Lung (tissue), 12 donors: ENCODE results near the gene RNF217. TPM values are rescaled to one million over a fixed set of nuclear protein-coding genes. Genes with fewer than 3 reads are reported as not detected.
A peak's percentile ranks its signal among the peaks of the same experiment; 100 is the strongest.

Source experiments
- ATAC-seq: fragments of 200-7000 bp; cut with Tn5 transposase; one replicate; pipeline ENCODE4 v1.9.1; 2020; ENCODE audit warnings: moderate number of reproducible peaks; ENCODE audit not compliant: insufficient read depth, low FRiP score
- DNase-seq, 3 donors: peaks; one replicate each; pipeline ENCODE4 v3.0.0-alpha.2; 2013 to 2017
- H3K27ac ChIP-seq, 2 donors: one replicate each; pipeline ENCODE4 v1.5.1; 2013; ENCODE audit warnings: mild to moderate bottlenecking in 2 of 2, moderate library complexity in 2 of 2, control low read depth in 1 of 2, inconsistent platforms in 1 of 2, low read depth in 1 of 2, low read length in 1 of 2
- H3K27me3 ChIP-seq, 3 donors: one replicate each; pipeline ENCODE4 v1.5.1; 2013; ENCODE audit warnings: low read length in 2 of 3; ENCODE audit not compliant: control insufficient read depth in 3 of 3, insufficient read depth in 3 of 3
- H3K36me3 ChIP-seq, 4 donors: one replicate each; pipeline ENCODE4 v1.5.1; 2013; ENCODE audit warnings: low read length in 4 of 4, mild to moderate bottlenecking in 1 of 4, moderate library complexity in 1 of 4; ENCODE audit not compliant: control insufficient read depth in 4 of 4, insufficient read depth in 4 of 4
- H3K4me1 ChIP-seq, 5 donors: one replicate each; pipeline ENCODE4 v1.5.1; 2013; ENCODE audit warnings: low read length in 5 of 5, mild to moderate bottlenecking in 2 of 5, moderate library complexity in 1 of 5; ENCODE audit not compliant: control insufficient read depth in 5 of 5, insufficient read depth in 5 of 5
- H3K4me3 ChIP-seq: one replicate; pipeline ENCODE4 v1.5.1; 2013; ENCODE audit warnings: mild to moderate bottlenecking, control low read depth, moderate library complexity
- H3K9ac ChIP-seq, 2 donors: one replicate each; pipeline ENCODE4 v1.5.1; 2013; ENCODE audit warnings: low read length in 2 of 2, control low read depth in 1 of 2; ENCODE audit not compliant: insufficient read depth in 1 of 2
- H3K9me3 ChIP-seq, 4 donors: one replicate each; pipeline ENCODE4 v1.5.1; 2013; ENCODE audit warnings: low read length in 3 of 4, mild to moderate bottlenecking in 1 of 4, moderate library complexity in 1 of 4; ENCODE audit not compliant: control insufficient read depth in 4 of 4, insufficient read depth in 3 of 4
- CTCF ChIP-seq: IDR thresholded peaks from 2 replicates; pipeline ENCODE4 v1.5.1; 2012; ENCODE audit warnings: mild to moderate bottlenecking; ENCODE audit errors: control extremely low read depth, extremely low read depth
- WGBS, 2 donors: extraction: QIAGEN DNeasy Blood & Tissue Kit; methylation state at CpG; one replicate each; pipeline ENCODE4 v1.1.7; 2013; 5-methylcytosine and 5-hydroxymethylcytosine counted together
- polyA plus RNA-seq, 2 donors: library from polyadenylated mRNA; stranded (reverse); fragments of 200-250 nt; gene quantifications; one replicate each; pipeline ENCODE4 v1.2.1, GENCODE V29; 2013
- total RNA-seq, 2 donors: library from RNA; depleted of rRNA in 1 of 2; stranded (reverse); fragments of >200 nt in 1 of 2; gene quantifications; one replicate each; pipeline ENCODE4 v1.2.1, GENCODE V29; 2014 to 2021
- donor health status: control.
- donor health status: control.
- donor health status: Bipolar disorder and iron deficiency.
- donor health status: healthy.
- donor health status: DM: yes; HTN: yes; CAD: no.

The RNF217 gene
- total and polyA plus RNA-seq, 4 donors = 3.1 to 58.6 (median 13.6) TPM

DNA sequence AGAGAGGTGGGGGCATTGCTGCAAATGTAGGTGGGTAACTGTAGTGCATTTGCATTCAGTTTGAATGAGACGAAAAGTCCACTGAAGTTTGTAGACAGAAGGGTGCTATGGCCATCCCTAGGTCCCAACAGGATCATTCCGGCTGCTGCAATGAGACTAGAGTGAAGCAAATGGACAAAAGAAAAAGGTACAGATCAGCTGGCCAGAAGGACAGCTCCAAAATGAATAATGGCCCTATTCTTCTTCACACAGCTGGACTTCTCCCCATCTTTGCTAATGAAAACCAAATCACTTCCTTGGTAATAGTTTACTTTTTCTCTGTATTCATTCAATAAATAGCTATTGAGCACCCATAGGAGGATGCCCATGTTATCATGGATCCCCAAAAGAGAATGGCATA, 134.9 kb downstream of the RNF217 start:
- peaks cover 0 to 6% (median 4%) of the 10 kb centered on the region in 5 donors for H3K4me1 ChIP-seq
- DNase-seq (no peak), ATAC-seq (no peak)
- H3K9me3 ChIP-seq = no peaks in the 10 kb centered on the region
- no peak overlapping the region for H3K27ac ChIP-seq
- H3K4me3 ChIP-seq = no peak overlapping the region
- no peak for TF ChIP-seq CTCF
- no peak overlapping the region for H3K9ac ChIP-seq
- no peaks in the 10 kb centered on the region for H3K36me3 ChIP-seq
- H3K27me3 ChIP-seq = no peaks in the 10 kb centered on the region
- 72 to 77% methylated on average over 2 of the region's 2 CpGs for WGBS, 2 donors

GRCh38 chr6:125098253-125098652, 136.0 kb downstream of the RNF217 start:
- ATAC-seq (no peak), DNase-seq (no peak)
- no peaks in the 10 kb centered on the region for H3K27me3 ChIP-seq
- no peaks in the 10 kb centered on the region for H3K36me3 ChIP-seq
- no peak overlapping the region for H3K4me3 ChIP-seq
- peaks cover 0 to 6% (median 4%) of the 10 kb centered on the region in 5 donors for H3K4me1 ChIP-seq
- H3K9ac ChIP-seq = no peak overlapping the region
- TF ChIP-seq CTCF = no peak
- 85 to 93% methylated on average over 4 of the region's 4 CpGs for WGBS, 2 donors
- H3K27ac ChIP-seq = no peak overlapping the region
- no peaks in the 10 kb centered on the region for H3K9me3 ChIP-seq

- Histone ChIP-seq H3K27ac (peak overlapping the region in 1 of 2 donors; percentile 26), H3K4me3 (peak overlapping the region; percentile 49), H3K9ac (peak overlapping the region; percentile 11 to 28), H3K27me3 (no peaks in the 10 kb centered on the region), H3K9me3 (no peaks in the 10 kb centered on the region), H3K36me3 (no peaks in the 10 kb centered on the region), H3K4me1 (peaks cover 0 to 6% (median 3%) of the 10 kb centered on the region in 5 donors)
- DNase-seq (peak; percentile 57 to 70 (median 64)), ATAC-seq (peak; percentile 79)
- TF ChIP-seq CTCF = no peak
- 1% methylated on average over 47 to 48 of the region's 48 CpGs for WGBS, 2 donors
Measured at GRCh38 chr6:125099211-125100073, 137.2 kb downstream of the RNF217 start.
